GM12891 (cell line): ENCODE results near the gene THTPA.

Experiments used
- PAX5 ChIP-seq: IDR thresholded peaks from 2 replicates; pipeline ENCODE4 v1.6.1; 2011; ENCODE audit warnings: low read length, moderate library complexity, mild to moderate bottlenecking; ENCODE audit not compliant: insufficient read depth, severe bottlenecking
- POLR2A ChIP-seq: IDR thresholded peaks from 2 replicates; pipeline ENCODE4 v1.6.1; 2011; ENCODE audit warnings: low read depth, low read length, control low read depth
- POLR2AphosphoS5 ChIP-seq: IDR thresholded peaks from 2 replicates; pipeline ENCODE4 v1.6.1; 2011; ENCODE audit warnings: low read depth, low read length, control low read depth
- TAF1 ChIP-seq: IDR thresholded peaks from 2 replicates; pipeline ENCODE4 v1.6.1; 2011; ENCODE audit warnings: low read depth, low read length, control low read depth

GRCh38 chr14:23538785-23539184 lies 17.3 kb upstream of the THTPA start:
- no peak for TF ChIP-seq POLR2A
- no peak for TF ChIP-seq POLR2AphosphoS5
- no peak for TF ChIP-seq TAF1
- TF ChIP-seq PAX5: no peak
